Measurements from ENCODE around the gene TYMP. TPM values are rescaled to one million over a fixed set of nuclear protein-coding genes. Genes with fewer than 3 reads are reported as not detected.

TYMP gene
- total and polyA plus RNA-seq, 3 donors from 2014 or later: 12.5 to 25.9 (median 15.4) TPM

GRCh38 chr22:50530580-50530876, 716 bp upstream of the TYMP start:
- H3K4me1 ChIP-seq: peaks cover 21% of the 10 kb centered on the region
- DNase-seq: no peak
- H3K36me3 ChIP-seq (ENCODE audit: low read depth, missing control alignments): no peaks in the 10 kb centered on the region
- H3K27ac ChIP-seq: peak overlapping the region; percentile 49 to 64
- 2% methylated on average over 21 of the region's 21 CpGs; no CpG with 5 or more reads in 1 of the 2 donors for WGBS, 2 donors
- TF ChIP-seq, protein P1, sequence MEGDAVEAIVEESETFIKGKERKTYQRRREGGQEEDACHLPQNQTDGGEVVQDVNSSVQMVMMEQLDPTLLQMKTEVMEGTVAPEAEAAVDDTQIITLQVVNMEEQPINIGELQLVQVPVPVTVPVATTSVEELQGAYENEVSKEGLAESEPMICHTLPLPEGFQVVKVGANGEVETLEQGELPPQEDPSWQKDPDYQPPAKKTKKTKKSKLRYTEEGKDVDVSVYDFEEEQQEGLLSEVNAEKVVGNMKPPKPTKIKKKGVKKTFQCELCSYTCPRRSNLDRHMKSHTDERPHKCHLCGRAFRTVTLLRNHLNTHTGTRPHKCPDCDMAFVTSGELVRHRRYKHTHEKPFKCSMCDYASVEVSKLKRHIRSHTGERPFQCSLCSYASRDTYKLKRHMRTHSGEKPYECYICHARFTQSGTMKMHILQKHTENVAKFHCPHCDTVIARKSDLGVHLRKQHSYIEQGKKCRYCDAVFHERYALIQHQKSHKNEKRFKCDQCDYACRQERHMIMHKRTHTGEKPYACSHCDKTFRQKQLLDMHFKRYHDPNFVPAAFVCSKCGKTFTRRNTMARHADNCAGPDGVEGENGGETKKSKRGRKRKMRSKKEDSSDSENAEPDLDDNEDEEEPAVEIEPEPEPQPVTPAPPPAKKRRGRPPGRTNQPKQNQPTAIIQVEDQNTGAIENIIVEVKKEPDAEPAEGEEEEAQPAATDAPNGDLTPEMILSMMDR (IDR thresholded peaks at IDR 0.05): no peak
- no peaks in the 10 kb centered on the region for H3K27me3 ChIP-seq
- no peaks in the 10 kb centered on the region for H3K9me3 ChIP-seq
- intact Hi-C loops (cut with DNase I; ENCODE audit: low total_unique reads): no loop called here
- peak overlapping the region; percentile 42 to 56 for H3K4me3 ChIP-seq

- peak overlapping the region; percentile 42 to 56 for H3K4me3 ChIP-seq
- H3K9me3 ChIP-seq: no peaks in the 10 kb centered on the region
- peaks cover 26% of the 10 kb centered on the region for H3K4me1 ChIP-seq
- WGBS, 2 donors: 3 to 5% methylated on average over 13 to 48 of the region's 50 CpGs
- DNase-seq: no peak
- TF ChIP-seq, protein P1 (IDR thresholded peaks at IDR 0.05): no peak
- no peak for TF ChIP-seq POLR2A (IDR thresholded peaks at IDR 0.05)
- H3K27ac ChIP-seq: no peak overlapping the region
- intact Hi-C loops (cut with DNase I; ENCODE audit: low total_unique reads): no loop called here
- no peaks in the 10 kb centered on the region for H3K27me3 ChIP-seq
- no peaks in the 10 kb centered on the region for H3K36me3 ChIP-seq (ENCODE audit: low read depth, missing control alignments)
Observed at GRCh38 chr22:50529416-50529896, 356 bp downstream of the TYMP start.

- peak overlapping the region in 1 of 2 donors; percentile 56 for H3K4me3 ChIP-seq
- H3K27me3 ChIP-seq: no peaks in the 10 kb centered on the region
Observed at GRCh38 chr22:50528682-50529415, 963 bp downstream of the TYMP start.

DNA sequence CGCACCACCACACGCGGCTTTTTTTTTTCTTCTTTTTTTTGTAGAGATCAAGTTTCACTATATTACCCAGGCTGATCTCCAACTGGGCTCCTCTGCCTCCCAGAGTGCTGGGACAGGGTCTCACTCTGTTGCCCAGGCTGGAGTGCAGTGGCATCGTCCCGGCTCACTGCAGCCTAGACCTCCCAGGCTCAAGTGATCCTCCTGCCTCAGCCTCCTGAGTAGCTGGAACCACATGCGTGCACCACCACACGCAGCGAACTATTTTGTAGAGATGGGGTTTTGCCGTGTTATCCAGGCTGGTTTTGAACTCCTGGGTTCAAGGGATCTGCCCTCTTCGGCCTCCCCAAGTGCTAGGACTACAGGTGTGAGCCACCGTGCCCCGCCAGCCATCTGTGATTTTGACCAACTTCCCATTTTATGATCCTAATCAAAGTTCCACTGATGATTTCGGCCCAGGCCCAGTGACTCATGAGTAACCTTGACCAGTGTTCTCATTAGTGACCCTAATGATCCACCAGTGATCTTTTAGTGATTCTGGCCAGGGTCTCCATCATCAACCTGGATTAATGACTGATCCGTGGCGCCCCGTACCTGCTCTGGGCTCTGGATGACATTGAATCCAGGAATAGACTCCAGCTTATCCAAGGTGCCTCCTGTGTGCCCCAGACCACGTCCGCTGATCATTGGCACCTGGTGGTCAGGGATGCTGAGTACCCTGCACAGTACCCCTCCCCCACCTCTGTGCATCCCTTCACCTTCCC, 1.7 kb downstream of the TYMP start:
- TF ChIP-seq POLR2A (IDR thresholded peaks at IDR 0.05): no peak
- TF ChIP-seq, protein P1 (IDR thresholded peaks at IDR 0.05): no peak
- Histone ChIP-seq H3K36me3 (ENCODE audit: low read depth, missing control alignments) (no peaks in the 10 kb centered on the region), H3K27me3 (no peaks in the 10 kb centered on the region), H3K4me1 (peaks cover 31% of the 10 kb centered on the region), H3K9me3 (no peaks in the 10 kb centered on the region), H3K4me3 (no peak overlapping the region), H3K27ac (no peak overlapping the region)
- WGBS, 2 donors: 76 to 87% methylated on average over 16 to 17 of the region's 18 CpGs
- DNase-seq: no peak
- intact Hi-C loops (cut with DNase I; ENCODE audit: low total_unique reads): no loop called here

More at GRCh38 chr22:50528682-50529415, 963 bp downstream of the TYMP start:
- peaks cover 31% of the 10 kb centered on the region for H3K4me1 ChIP-seq
- no peak for TF ChIP-seq POLR2A (IDR thresholded peaks at IDR 0.05)
- TF ChIP-seq, protein P1 (IDR thresholded peaks at IDR 0.05): no peak
- no peak overlapping the region for H3K27ac ChIP-seq
- WGBS, 2 donors: 36 to 61% methylated on average over 6 to 15 of the region's 15 CpGs
- H3K36me3 ChIP-seq (ENCODE audit: low read depth, missing control alignments): no peaks in the 10 kb centered on the region
- no peak for DNase-seq
- H3K9me3 ChIP-seq: no peaks in the 10 kb centered on the region
- intact Hi-C loops (cut with DNase I; ENCODE audit: low total_unique reads): no loop called here

Data from testis (tissue), 3 donors.